Erythroblast (primary cell): ENCODE measurements around the gene KIAA1614.

ENCODE experiments used
- GATA1 ChIP-seq: IDR thresholded peaks from 2 replicates; pipeline ENCODE4 v1.6.1; 2011; ENCODE audit warnings: low read depth, mild to moderate bottlenecking, control low read depth, low read length, moderate library complexity
- POLR2A ChIP-seq: IDR thresholded peaks from 2 replicates; pipeline ENCODE4 v1.6.1; 2011; ENCODE audit warnings: mild to moderate bottlenecking, low read length

- TF ChIP-seq POLR2A, result no peak
- no peak for TF ChIP-seq GATA1
Observed at GRCh38 chr1:180946056-180946455, 33.4 kb downstream of the KIAA1614 start.
